DOHH2 (cell line): ENCODE data around the gene FHIP1A.

Experiments
- H3F3A ChIP-seq: fragments of 200-600 bp; sonication (generic), shearing (Covaris generic); 2 replicates; pipeline ENCODE4 v1.6.0; 2016; ENCODE audit warnings: antibody characterized with exemption, mild to moderate bottlenecking; ENCODE audit not compliant: control insufficient read depth, insufficient read depth
- H3K27ac ChIP-seq: fragments of 200-600 bp; sonication (generic); 2 replicates; pipeline ENCODE4 v1.5.1; 2014; ENCODE audit warnings: low read depth, mild to moderate bottlenecking, low read length, moderate library complexity
- H3K27me3 ChIP-seq: fragments of 200-600 bp; sonication (generic); 2 replicates; pipeline ENCODE4 v1.6.1; 2014; ENCODE audit warnings: mild to moderate bottlenecking, low read length, mixed read lengths; ENCODE audit not compliant: control insufficient read depth
- H3K36me3 ChIP-seq: fragments of 200-600 bp; sonication (generic); 2 replicates; pipeline ENCODE4 v1.6.1; 2014; ENCODE audit warnings: mild to moderate bottlenecking, low read length, moderate library complexity, mixed read lengths; ENCODE audit not compliant: control insufficient read depth
- H3K4me1 ChIP-seq: fragments of 200-600 bp; sonication (generic); 2 replicates; pipeline ENCODE4 v1.6.1; 2014; ENCODE audit warnings: mild to moderate bottlenecking, low read length, mixed read lengths; ENCODE audit not compliant: control insufficient read depth
- H3K4me2 ChIP-seq: fragments of 200-600 bp; sonication (generic); 2 replicates; pipeline ENCODE4 v1.6.0; 2014; ENCODE audit warnings: mild to moderate bottlenecking, low read length, moderate library complexity
- H3K4me3 ChIP-seq: fragments of 200-600 bp; sonication (generic); 2 replicates; pipeline ENCODE4 v1.5.1; 2014; ENCODE audit warnings: mild to moderate bottlenecking, low read length, mixed read lengths
- H3K79me2 ChIP-seq: fragments of 200-600 bp; sonication (generic); 2 replicates; pipeline ENCODE4 v1.6.1; 2014; ENCODE audit warnings: mild to moderate bottlenecking, low read length, mixed read lengths; ENCODE audit not compliant: control insufficient read depth
- H3K9me2 ChIP-seq: fragments of 200-600 bp; sonication (generic); replicated peaks from 2 replicates; pipeline ENCODE4 v1.6.1; 2014; ENCODE audit warnings: mild to moderate bottlenecking, low read length, mixed read lengths; ENCODE audit not compliant: control insufficient read depth
- H3K9me3 ChIP-seq: fragments of 200-600 bp; sonication (generic); 2 replicates; pipeline ENCODE4 v1.6.1; 2014; ENCODE audit warnings: antibody characterized with exemption, low read length, mixed read lengths; ENCODE audit not compliant: control insufficient read depth, insufficient read depth
- H4K20me1 ChIP-seq: fragments of 200-600 bp; sonication (generic); 2 replicates; pipeline ENCODE4 v1.6.0; 2014; ENCODE audit warnings: low read depth, mild to moderate bottlenecking, antibody characterized with exemption, low read length, moderate library complexity; ENCODE audit not compliant: control insufficient read depth, insufficient read depth
- EZH2phosphoT487 ChIP-seq: fragments of 200-600 bp; sonication (generic); IDR thresholded peaks from 2 replicates; pipeline ENCODE4 v1.6.1; 2017; ENCODE audit warnings: borderline replicate concordance, mild to moderate bottlenecking, antibody characterized with exemption, low read length, moderate library complexity, mixed read lengths
- TF ChIP-seq, protein P1 (sequence below): fragments of 200-600 bp; sonication (generic); IDR thresholded peaks from one replicate; pipeline ENCODE4 v1.5.1; 2014; ENCODE audit warnings: antibody characterized with exemption, mild to moderate bottlenecking, low read depth, low read length; ENCODE audit not compliant: poor library complexity, severe bottlenecking

The FHIP1A gene

GRCh38 chr4:151408630-151409469 lies at the start of gene FHIP1A:
Gene FHIP1A (plus strand): TSS chr4:151409176. CDS start chr4:151566260, 157,084 bp downstream.
- no peak for TF ChIP-seq EZH2phosphoT487
- TF ChIP-seq, protein P1, sequence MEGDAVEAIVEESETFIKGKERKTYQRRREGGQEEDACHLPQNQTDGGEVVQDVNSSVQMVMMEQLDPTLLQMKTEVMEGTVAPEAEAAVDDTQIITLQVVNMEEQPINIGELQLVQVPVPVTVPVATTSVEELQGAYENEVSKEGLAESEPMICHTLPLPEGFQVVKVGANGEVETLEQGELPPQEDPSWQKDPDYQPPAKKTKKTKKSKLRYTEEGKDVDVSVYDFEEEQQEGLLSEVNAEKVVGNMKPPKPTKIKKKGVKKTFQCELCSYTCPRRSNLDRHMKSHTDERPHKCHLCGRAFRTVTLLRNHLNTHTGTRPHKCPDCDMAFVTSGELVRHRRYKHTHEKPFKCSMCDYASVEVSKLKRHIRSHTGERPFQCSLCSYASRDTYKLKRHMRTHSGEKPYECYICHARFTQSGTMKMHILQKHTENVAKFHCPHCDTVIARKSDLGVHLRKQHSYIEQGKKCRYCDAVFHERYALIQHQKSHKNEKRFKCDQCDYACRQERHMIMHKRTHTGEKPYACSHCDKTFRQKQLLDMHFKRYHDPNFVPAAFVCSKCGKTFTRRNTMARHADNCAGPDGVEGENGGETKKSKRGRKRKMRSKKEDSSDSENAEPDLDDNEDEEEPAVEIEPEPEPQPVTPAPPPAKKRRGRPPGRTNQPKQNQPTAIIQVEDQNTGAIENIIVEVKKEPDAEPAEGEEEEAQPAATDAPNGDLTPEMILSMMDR: no peak
- Histone ChIP-seq H3K4me1 (peaks cover 9% of the 10 kb centered on the region), H3K27me3 (peaks cover 36% of the 10 kb centered on the region), H3F3A (no peaks in the 10 kb centered on the region), H4K20me1 (no peaks in the 10 kb centered on the region), H3K4me2 (peak within 1 kb of the TSS; percentile 70), H3K27ac (no peak within 1 kb of the TSS), H3K36me3 (no peaks in the 10 kb centered on the region), H3K79me2 (no peaks in the 10 kb centered on the region), H3K4me3 (peak within 1 kb of the TSS; percentile 66), H3K9me2 (no peaks in the 10 kb centered on the region), H3K9me3 (no peaks in the 10 kb centered on the region)

DNA sequence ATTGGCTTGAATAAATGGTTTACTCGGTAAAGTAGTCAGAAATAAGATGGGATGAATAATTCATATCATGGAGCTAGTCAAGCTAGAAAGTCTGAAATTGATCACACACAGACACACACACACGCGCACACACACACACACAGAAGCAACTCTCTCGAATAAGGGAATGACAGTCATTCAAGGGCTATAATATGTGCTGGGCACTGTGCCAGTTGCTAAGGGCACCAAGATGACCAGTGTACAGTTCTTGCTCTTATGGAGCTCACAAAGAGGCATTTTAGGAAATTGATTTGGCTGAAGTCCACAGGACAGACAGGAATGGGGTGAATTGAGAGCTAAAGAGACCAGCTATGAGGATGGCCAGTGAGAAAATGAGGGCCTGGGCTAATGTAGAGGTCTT lies 49.4 kb upstream of the FHIP1A start:
- TF ChIP-seq EZH2phosphoT487: no peak
- TF ChIP-seq, protein P1: no peak
- no peaks in the 10 kb centered on the region for H4K20me1 ChIP-seq
- H3K36me3 ChIP-seq: no peaks in the 10 kb centered on the region
- no peak overlapping the region for H3K4me2 ChIP-seq
- H3K9me2 ChIP-seq: no peaks in the 10 kb centered on the region
- no peaks in the 10 kb centered on the region for H3K79me2 ChIP-seq
- H3K4me3 ChIP-seq: no peak overlapping the region
- H3K9me3 ChIP-seq: no peaks in the 10 kb centered on the region
- H3F3A ChIP-seq: no peaks in the 10 kb centered on the region
- H3K27ac ChIP-seq: no peak overlapping the region
- no peaks in the 10 kb centered on the region for H3K4me1 ChIP-seq
- no peaks in the 10 kb centered on the region for H3K27me3 ChIP-seq

GRCh38 chr4:151361126-151361525 lies 47.9 kb upstream of the FHIP1A start:
- no peaks in the 10 kb centered on the region for H3K27me3 ChIP-seq
- TF ChIP-seq EZH2phosphoT487: no peak
- TF ChIP-seq, protein P1: no peak
- no peaks in the 10 kb centered on the region for H3K79me2 ChIP-seq
- H3K4me2 ChIP-seq: no peak overlapping the region
- no peak overlapping the region for H3K27ac ChIP-seq
- H3K9me2 ChIP-seq: no peaks in the 10 kb centered on the region
- H4K20me1 ChIP-seq: no peaks in the 10 kb centered on the region
- H3K4me3 ChIP-seq: no peak overlapping the region
- H3K4me1 ChIP-seq: no peaks in the 10 kb centered on the region
- no peaks in the 10 kb centered on the region for H3F3A ChIP-seq
- H3K36me3 ChIP-seq: no peaks in the 10 kb centered on the region
- no peaks in the 10 kb centered on the region for H3K9me3 ChIP-seq
